K562 (cell line): ENCODE results near the gene METTL25B. TPM values are rescaled to one million over a fixed set of nuclear protein-coding genes. Genes with fewer than 3 reads are reported as not detected.
A peak's percentile ranks its signal among the peaks of the same experiment; 100 is the strongest.

ENCODE experiments used
- ATAC-seq: fragments of 200-7000 bp; cut with Tn5 transposase; 3 replicates; pipeline ENCODE4 v1.9.1; 2020; ENCODE audit warnings: moderate library complexity
- BruUV-seq: library from RNA; stranded (reverse); fragments of 400-500 nt; replicated peaks from 2 replicates; lab custom pipeline; 2021; lab: Mats Ljungman, UMichigan
- CTCF ChIA-PET: fragments of 300-600 bp; formaldehyde crosslinking; extraction: SDS; loops from one replicate; lab custom pipeline; 2021; ENCODE audit warnings: low intra/inter-chr PET ratio; lab: Yijun Ruan, JAX
- POLR2A ChIA-PET: fragments of 300-600, 350-650 bp; sonication (Branson Sonifier 250); formaldehyde crosslinking; extraction: SDS; loops from one replicate; lab custom pipeline; 2021; ENCODE audit warnings: antibody characterized with exemption, inconsistent platforms; lab: Yijun Ruan, JAX
- DNase-seq, 4 experiments: peaks; one replicate each; pipeline versions ENCODE4 v3.0.0 to v3.0.0-alpha.2; 2011 to 2018; ENCODE audit warnings: low spot score in 3 of 4, mixed read lengths in 3 of 4; ENCODE audit errors: extremely low read depth in 1 of 4
- FAIRE-seq: peaks from 2 replicates; lab custom pipeline; 2011; peaks lifted over from hg19 to GRCh38; lab: Jason Lieb, UNC
- H2AFZ ChIP-seq: 2 replicates; pipeline ENCODE4 v1.6.0; 2011; ENCODE audit warnings: low read depth, low read length, control low read depth, inconsistent platforms
- H3K27ac ChIP-seq: fragments of 200-600 bp; 3 replicates; pipeline ENCODE4 v1.8.0; 2011; ENCODE audit warnings: low read depth, mild to moderate bottlenecking, control low read depth, inconsistent platforms, low read length, moderate library complexity, mixed read lengths; ENCODE audit errors: extremely low read depth
- H3K27me3 ChIP-seq, 2 experiments: fragments of 300-600 bp in 1 of 2; 2 replicates in 1 of 2; 3 replicates in 1 of 2; pipeline versions ENCODE4 v1.6.0 to v1.8.0; 2011; ENCODE audit warnings: inconsistent platforms in 2 of 2, low read length in 2 of 2, mild to moderate bottlenecking in 1 of 2, mixed read lengths in 1 of 2, moderate library complexity in 1 of 2; ENCODE audit not compliant: control insufficient read depth in 2 of 2, insufficient read depth in 2 of 2
- H3K36me3 ChIP-seq: fragments of 300-600 bp; 3 replicates; pipeline ENCODE4 v1.8.0; 2011; ENCODE audit warnings: mild to moderate bottlenecking, low read length, inconsistent platforms; ENCODE audit not compliant: control insufficient read depth, insufficient read depth
- H3K4me1 ChIP-seq, 2 experiments: fragments of 200-600 bp in 1 of 2; replicated peaks in 1 of 2; 2 replicates in 1 of 2; 3 replicates in 1 of 2; pipeline versions ENCODE4 v1.5.1 to v1.8.0; 2011; ENCODE audit warnings: inconsistent platforms in 2 of 2, low read length in 2 of 2, mild to moderate bottlenecking in 1 of 2, mixed read lengths in 1 of 2, moderate library complexity in 1 of 2; ENCODE audit not compliant: control insufficient read depth in 2 of 2, insufficient read depth in 2 of 2
- H3K4me2 ChIP-seq: 2 replicates; pipeline ENCODE4 v1.6.1; 2011; ENCODE audit warnings: low read length, control low read depth, inconsistent platforms, mixed read lengths; ENCODE audit not compliant: insufficient read depth
- H3K4me3 ChIP-seq: fragments of 200-600 bp; sonication (generic), shearing (Covaris generic); 2 replicates; pipeline ENCODE4 v1.5.1; 2016; ENCODE audit warnings: control low read depth, inconsistent platforms
- H3K79me2 ChIP-seq: fragments of 200-600 bp; 3 replicates; pipeline ENCODE4 v1.8.0; 2011; ENCODE audit warnings: low read length, inconsistent platforms; ENCODE audit not compliant: control insufficient read depth, insufficient read depth
- H3K9ac ChIP-seq, 2 experiments: 2 replicates each; pipeline versions ENCODE4 v1.6.0 to v1.6.1; 2011; ENCODE audit warnings: low read depth in 2 of 2, low read length in 2 of 2, control low read depth in 1 of 2, inconsistent platforms in 1 of 2, mild to moderate bottlenecking in 1 of 2, mixed read lengths in 1 of 2; ENCODE audit not compliant: insufficient read depth in 1 of 2
- H3K9me1 ChIP-seq: one replicate; pipeline ENCODE4 v1.6.0; 2011; ENCODE audit warnings: inconsistent platforms, mild to moderate bottlenecking, low read length, moderate library complexity; ENCODE audit not compliant: control insufficient read depth, insufficient read depth
- H3K9me3 ChIP-seq: replicated peaks from 2 replicates; pipeline ENCODE4 v1.5.1; 2011; ENCODE audit warnings: low read depth, low read length, inconsistent platforms; ENCODE audit not compliant: control insufficient read depth, insufficient read depth
- H4K20me1 ChIP-seq: replicated peaks from 2 replicates; pipeline ENCODE4 v1.6.1; 2011; ENCODE audit warnings: low read length, inconsistent platforms, mixed read lengths; ENCODE audit not compliant: control insufficient read depth, insufficient read depth
- ARHGAP35 ChIP-seq: fragments of 450-650 bp; IDR thresholded peaks from 2 replicates; pipeline ENCODE4 v1.6.1; 2018; ENCODE audit not compliant: partially characterized antibody
- HDAC8 ChIP-seq: fragments of 450-650 bp; IDR thresholded peaks from 2 replicates; pipeline ENCODE4 v1.6.1; 2016; ENCODE audit warnings: mild to moderate bottlenecking, missing genetic modification characterization, moderate library complexity, missing compliant biosample characterization
- KAT2B ChIP-seq: IDR thresholded peaks from one replicate; pipeline ENCODE4 v1.6.1; 2012; ENCODE audit warnings: low read depth, mild to moderate bottlenecking, control low read depth, inconsistent platforms, low read length, moderate library complexity
- NR3C1 ChIP-seq: sonication (generic); formaldehyde crosslinking; IDR thresholded peaks from 2 replicates; pipeline ENCODE4 v1.8.1; 2022; ENCODE audit warnings: missing genetic modification reagents
- SAFB2 ChIP-seq: fragments of 200-400 bp; formaldehyde crosslinking; IDR thresholded peaks from 2 replicates; pipeline ENCODE4 v1.6.1; 2018; ENCODE audit warnings: borderline replicate concordance, low read length, low read depth, moderate library complexity; ENCODE audit not compliant: severe bottlenecking
- SIX5 ChIP-seq, 2 experiments: IDR thresholded peaks; 2 replicates each; pipeline ENCODE4 v1.6.1; 2011; ENCODE audit warnings: low read length in 2 of 2, borderline replicate concordance in 1 of 2, low read depth in 1 of 2, mild to moderate bottlenecking in 1 of 2, moderate library complexity in 1 of 2; ENCODE audit not compliant: insufficient read depth in 1 of 2
- SOX6 ChIP-seq: fragments of 450-650 bp; IDR thresholded peaks from 2 replicates; pipeline ENCODE4 v1.6.1; 2014; ENCODE audit warnings: mild to moderate bottlenecking
- ZC3H4 ChIP-seq: sonication (generic); formaldehyde crosslinking; IDR thresholded peaks from 2 replicates; pipeline ENCODE4 v1.9.0; 2021; ENCODE audit warnings: missing genetic modification reagents, borderline replicate concordance
- ZNF124 ChIP-seq: sonication (generic); formaldehyde crosslinking; IDR thresholded peaks from 2 replicates; pipeline ENCODE4 v1.8.1; 2022; ENCODE audit warnings: missing genetic modification reagents
- ZNF316 ChIP-seq: fragments of 450-650 bp; IDR thresholded peaks from 2 replicates; pipeline ENCODE4 v1.6.1; 2016
- ZNF586 ChIP-seq: fragments of 450-650 bp; formaldehyde crosslinking; conservative IDR thresholded peaks from 2 replicates; pipeline ENCODE4 v1.4.0; 2020; ENCODE audit warnings: mild to moderate bottlenecking, moderate library complexity
- ZNF644 ChIP-seq: fragments of 200-800 bp; sonication (Bioruptor generic); IDR thresholded peaks from 2 replicates; pipeline ENCODE4 v1.6.1; 2016; ENCODE audit warnings: low read depth, missing genetic modification characterization, missing compliant biosample characterization
- WGBS: fragments of 100-300 bp; shearing (Covaris generic); methylation state at CpG from one replicate; pipeline ENCODE4 v1.1.6; 2016; ENCODE audit warnings: low coverage, mixed read lengths; ENCODE audit not compliant: insufficient coverage; ENCODE audit errors: missing lambda C conversion rate; 5-methylcytosine and 5-hydroxymethylcytosine counted together
- in situ Hi-C: fragments of 300-500 bp; cut with MboI; formaldehyde crosslinking; loops from 4 replicates; pipeline ENCODE4 v1.15.0; 2018; ENCODE audit warnings: inconsistent platforms, mixed read lengths
- intact Hi-C: fragments of 100-400 bp; cut with micrococcal nuclease; formaldehyde crosslinking; loops from 2 replicates; pipeline ENCODE4 v1.14.2; 2022
- polyA plus RNA-seq, 8 experiments: library from polyadenylated mRNA; depleted of rRNA in 4 of 8; stranded (reverse) in 5 of 8; unstranded in 3 of 8; fragments of >200 nt; fragmentation: Nextera tagmentation in 2 of 8; fragmentation: Illumina TruSeq in 1 of 8; extraction: Ambion mirVana in 2 of 8; extraction: Trizol in 1 of 8; gene quantifications; 2 replicates each; pipeline versions ENCODE4 v1.2.1 to v1.2.3, GENCODE V29; 2011 to 2014; ENCODE audit warnings: inconsistent platforms in 1 of 8, missing spikeins in 1 of 8
- total RNA-seq, 7 experiments: library from RNA; depleted of rRNA in 6 of 7; stranded (reverse); fragments of >200 nt in 6 of 7; fragmentation: Illumina TruSeq in 2 of 7; extraction: Trizol in 2 of 7; gene quantifications; 2 replicates each; pipeline versions ENCODE4 v1.2.1 to v1.2.3, GENCODE V29; 2011 to 2021; ENCODE audit warnings: low replicate concordance in 1 of 7
- TF ChIP-seq, protein P1 (sequence below): fragments of 200-800 bp; sonication (Bioruptor generic); IDR thresholded peaks from 2 replicates; pipeline ENCODE4 v1.6.1; 2017; ENCODE audit warnings: missing genetic modification characterization, missing compliant biosample characterization
- TF ChIP-seq, protein P2 (sequence below): fragments of 250-450 bp; sonication (Bioruptor Pico); IDR thresholded peaks from 2 replicates; pipeline ENCODE4 v1.9.0; 2021; ENCODE audit warnings: mild to moderate bottlenecking
- TF ChIP-seq, protein P3 (sequence below): fragments of 450-650 bp; IDR thresholded peaks from 2 replicates; pipeline ENCODE4 v1.6.1; 2014; ENCODE audit warnings: low read depth, mild to moderate bottlenecking, moderate library complexity, borderline replicate concordance
- TF ChIP-seq, protein P4 (sequence below): sonication (generic); formaldehyde crosslinking; IDR thresholded peaks from 2 replicates; pipeline ENCODE4 v1.8.0; 2022; ENCODE audit warnings: missing genetic modification reagents, mild to moderate bottlenecking, moderate library complexity, borderline replicate concordance

METTL25B gene
- total and polyA plus RNA-seq, 9 of the 15 experiments (the other 6 are each of a cell fraction or from before 2014, with no cell fraction given), result 7.7 to 48.3 (median 33.1) TPM

DNA sequence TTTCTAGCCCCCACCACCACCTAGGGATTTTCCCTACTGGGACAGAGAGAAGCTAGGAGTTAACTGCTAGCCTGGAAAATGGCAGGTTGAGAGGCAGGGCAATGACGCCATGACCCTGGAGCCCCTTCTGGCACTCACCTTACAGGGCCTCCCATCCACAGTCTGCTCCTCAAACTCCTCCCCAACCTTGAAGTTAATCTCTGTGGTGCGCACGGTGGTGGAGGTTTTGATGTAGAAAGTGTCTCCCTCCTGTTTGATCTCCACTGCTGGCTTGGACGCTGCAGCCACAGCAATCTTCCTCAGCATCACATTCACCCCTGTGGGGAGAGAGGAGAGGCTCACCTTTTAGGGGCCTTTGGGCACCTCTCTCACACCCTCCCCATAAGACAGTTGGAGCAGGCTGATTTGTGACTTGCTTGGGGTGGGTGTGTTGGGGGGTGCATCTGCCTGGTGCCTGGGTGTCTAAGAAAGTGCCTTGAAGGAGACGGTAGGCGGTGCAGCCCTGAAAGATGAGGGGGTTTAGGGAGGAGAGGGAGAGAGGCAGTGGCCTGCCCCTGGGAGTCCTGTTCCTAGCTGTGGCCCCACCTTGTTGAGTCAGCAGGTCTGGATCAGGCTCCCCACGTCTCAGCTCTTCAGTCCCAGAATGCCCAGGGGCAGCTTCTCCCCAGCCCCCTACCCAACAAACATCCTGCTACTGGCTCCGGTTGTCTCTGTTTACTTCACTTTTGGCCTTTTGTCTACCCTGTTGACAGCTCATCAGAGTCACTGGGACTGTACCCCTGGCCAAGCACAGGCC, 27.3 kb upstream of the METTL25B start (continued):
- TF ChIP-seq, protein P1, sequence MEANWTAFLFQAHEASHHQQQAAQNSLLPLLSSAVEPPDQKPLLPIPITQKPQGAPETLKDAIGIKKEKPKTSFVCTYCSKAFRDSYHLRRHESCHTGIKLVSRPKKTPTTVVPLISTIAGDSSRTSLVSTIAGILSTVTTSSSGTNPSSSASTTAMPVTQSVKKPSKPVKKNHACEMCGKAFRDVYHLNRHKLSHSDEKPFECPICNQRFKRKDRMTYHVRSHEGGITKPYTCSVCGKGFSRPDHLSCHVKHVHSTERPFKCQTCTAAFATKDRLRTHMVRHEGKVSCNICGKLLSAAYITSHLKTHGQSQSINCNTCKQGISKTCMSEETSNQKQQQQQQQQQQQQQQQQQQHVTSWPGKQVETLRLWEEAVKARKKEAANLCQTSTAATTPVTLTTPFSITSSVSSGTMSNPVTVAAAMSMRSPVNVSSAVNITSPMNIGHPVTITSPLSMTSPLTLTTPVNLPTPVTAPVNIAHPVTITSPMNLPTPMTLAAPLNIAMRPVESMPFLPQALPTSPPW (CRISPR knock-in tag), result no peak
- TF ChIP-seq ARHGAP35 (no peak), ZNF124 (no peak), HDAC8 (tag) (no peak), SAFB2 (no peak), ZNF586 (no peak), ZNF316 (peak; percentile 75), ZNF644 (tag) (no peak)
- TF ChIP-seq, all 486 proteins: peak for 2

DNA sequence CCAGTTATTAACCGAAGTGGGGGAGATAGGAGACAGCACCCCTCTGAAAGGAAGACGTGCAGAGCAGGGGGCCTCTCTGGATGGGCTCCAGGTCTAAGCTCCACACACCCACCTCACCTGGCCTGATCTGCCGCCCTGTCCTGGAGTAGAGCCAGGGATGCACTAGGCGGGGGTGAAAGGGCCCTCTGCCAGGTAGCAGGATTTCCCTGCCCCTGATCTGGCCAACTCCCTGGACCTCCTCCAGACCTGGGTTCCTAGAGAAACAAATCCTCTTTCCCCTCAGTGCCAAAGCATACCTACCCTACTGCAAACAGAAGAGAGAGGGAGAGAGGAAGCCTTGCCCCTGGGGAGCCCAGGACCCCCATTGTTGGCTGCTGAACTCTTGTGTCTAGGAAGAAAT, 24.9 kb upstream of the METTL25B start:
- no peaks in the 10 kb centered on the region for H4K20me1 ChIP-seq
- H3K9me1 ChIP-seq, result no peaks in the 10 kb centered on the region
- H3K27me3 ChIP-seq, result no peaks in the 10 kb centered on the region
- no peaks in the 10 kb centered on the region for H3K79me2 ChIP-seq
- FAIRE-seq (no peak), DNase-seq (no peak), ATAC-seq (no peak)
- no TSS peak for BruUV-seq
- intact Hi-C loops, result no loop called here
- peaks cover 15 to 36% of the 10 kb centered on the region in 2 experiments; a peak in 4 of 5 replicates for H3K4me1 ChIP-seq
- ChIA-PET POLR2A (interaction anchor here (0.7 to 1.6 kb wide), 3 partner anchors 14 to 41 kb away, joined by 3 to 10 read pairs (median 4); no protein-coding TSS in a partner anchor), CTCF (interaction anchor here (4.4 kb wide), 1 partner anchor 14 kb away, joined by 64 read pairs; no protein-coding TSS in a partner anchor)
- H3K4me2 ChIP-seq, result no peak overlapping the region
- no peaks in the 10 kb centered on the region for H3K9me3 ChIP-seq
- H3K36me3 ChIP-seq, result no peaks in the 10 kb centered on the region
- in situ Hi-C loops, result no loop called here
- no peak overlapping the region for H3K27ac ChIP-seq
- H2AFZ ChIP-seq, result no peak overlapping the region
- H3K4me3 ChIP-seq, result no peak overlapping the region
- WGBS, result 79% methylated on average over 4 of the region's 4 CpGs
- peak overlapping the region in 1 of 2 experiments; percentile 29; a peak in 1 of 4 replicates for H3K9ac ChIP-seq
- TF ChIP-seq SIX5 (IDR thresholded peaks at IDR 0.05; ENCODE audit: borderline replicate concordance in 1 of 2, insufficient read depth in 1 of 2, low read depth in 1 of 2, low read length in 2 of 2), result no peak
- no peak for TF ChIP-seq SOX6
- TF ChIP-seq, protein P2, sequence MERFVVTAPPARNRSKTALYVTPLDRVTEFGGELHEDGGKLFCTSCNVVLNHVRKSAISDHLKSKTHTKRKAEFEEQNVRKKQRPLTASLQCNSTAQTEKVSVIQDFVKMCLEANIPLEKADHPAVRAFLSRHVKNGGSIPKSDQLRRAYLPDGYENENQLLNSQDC (CRISPR knock-in tag), result no peak
- TF ChIP-seq ZC3H4, result no peak
- TF ChIP-seq, protein P3, sequence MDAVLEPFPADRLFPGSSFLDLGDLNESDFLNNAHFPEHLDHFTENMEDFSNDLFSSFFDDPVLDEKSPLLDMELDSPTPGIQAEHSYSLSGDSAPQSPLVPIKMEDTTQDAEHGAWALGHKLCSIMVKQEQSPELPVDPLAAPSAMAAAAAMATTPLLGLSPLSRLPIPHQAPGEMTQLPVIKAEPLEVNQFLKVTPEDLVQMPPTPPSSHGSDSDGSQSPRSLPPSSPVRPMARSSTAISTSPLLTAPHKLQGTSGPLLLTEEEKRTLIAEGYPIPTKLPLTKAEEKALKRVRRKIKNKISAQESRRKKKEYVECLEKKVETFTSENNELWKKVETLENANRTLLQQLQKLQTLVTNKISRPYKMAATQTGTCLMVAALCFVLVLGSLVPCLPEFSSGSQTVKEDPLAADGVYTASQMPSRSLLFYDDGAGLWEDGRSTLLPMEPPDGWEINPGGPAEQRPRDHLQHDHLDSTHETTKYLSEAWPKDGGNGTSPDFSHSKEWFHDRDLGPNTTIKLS, result no peak
- TF ChIP-seq, protein P4, sequence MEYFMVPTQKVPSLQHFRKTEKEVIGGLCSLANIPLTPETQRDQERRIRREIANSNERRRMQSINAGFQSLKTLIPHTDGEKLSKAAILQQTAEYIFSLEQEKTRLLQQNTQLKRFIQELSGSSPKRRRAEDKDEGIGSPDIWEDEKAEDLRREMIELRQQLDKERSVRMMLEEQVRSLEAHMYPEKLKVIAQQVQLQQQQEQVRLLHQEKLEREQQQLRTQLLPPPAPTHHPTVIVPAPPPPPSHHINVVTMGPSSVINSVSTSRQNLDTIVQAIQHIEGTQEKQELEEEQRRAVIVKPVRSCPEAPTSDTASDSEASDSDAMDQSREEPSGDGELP (CRISPR knock-in tag), result no peak
- TF ChIP-seq KAT2B, result no peak
- TF ChIP-seq NR3C1 (CRISPR knock-in tag), result no peak
